Mesenchymal stem cell (in vitro differentiated cells and primary cell): ENCODE measurements around the gene BMI1.

Source experiments
- DNase-seq: peaks from one replicate; pipeline ENCODE4 v3.0.0-alpha.2; 2013
- H2AFZ ChIP-seq: one replicate; pipeline ENCODE4 v1.6.1; 2013; ENCODE audit warnings: low read depth, mild to moderate bottlenecking, control low read depth, inconsistent platforms, low read length, moderate library complexity
- H2AK5ac ChIP-seq: 2 replicates; pipeline ENCODE4 v1.6.1; 2013; ENCODE audit warnings: low read length, moderate library complexity, mild to moderate bottlenecking, inconsistent platforms; ENCODE audit not compliant: severe bottlenecking
- H2BK120ac ChIP-seq: one replicate; pipeline ENCODE4 v1.6.1; 2013; ENCODE audit warnings: low read depth, mild to moderate bottlenecking, inconsistent platforms, low read length, moderate library complexity
- H2BK12ac ChIP-seq, 2 experiments: one replicate each; pipeline ENCODE4 v1.6.1; 2013; ENCODE audit warnings: inconsistent platforms in 2 of 2, low read length in 2 of 2, mild to moderate bottlenecking in 2 of 2, moderate library complexity in 2 of 2, control low read depth in 1 of 2
- H2BK15ac ChIP-seq: one replicate; pipeline ENCODE4 v1.6.1; 2013; ENCODE audit warnings: mild to moderate bottlenecking, low read depth, inconsistent platforms; ENCODE audit not compliant: poor library complexity, severe bottlenecking
- H2BK5ac ChIP-seq: 2 replicates; pipeline ENCODE4 v1.6.1; 2013; ENCODE audit warnings: low read depth, mild to moderate bottlenecking, low read length, control low read depth, inconsistent platforms; ENCODE audit not compliant: poor library complexity, severe bottlenecking
- H3K14ac ChIP-seq, 2 experiments: one replicate each; pipeline ENCODE4 v1.6.1; 2013; ENCODE audit warnings: inconsistent platforms in 2 of 2, low read length in 2 of 2, control low read depth in 1 of 2, mild to moderate bottlenecking in 1 of 2, moderate library complexity in 1 of 2
- H3K18ac ChIP-seq, 2 experiments: one replicate each; pipeline ENCODE4 v1.6.1; 2013; ENCODE audit warnings: inconsistent platforms in 2 of 2, low read length in 2 of 2, control low read depth in 1 of 2, low read depth in 1 of 2, mild to moderate bottlenecking in 1 of 2
- H3K23ac ChIP-seq, 2 experiments: one replicate each; pipeline ENCODE4 v1.6.1; 2013; ENCODE audit warnings: inconsistent platforms in 2 of 2, low read length in 2 of 2, mild to moderate bottlenecking in 2 of 2, moderate library complexity in 2 of 2, control low read depth in 1 of 2
- H3K27ac ChIP-seq: 2 replicates; pipeline ENCODE4 v1.5.1; 2013; ENCODE audit warnings: mild to moderate bottlenecking, moderate library complexity, low read length, control low read depth, inconsistent platforms; ENCODE audit not compliant: poor library complexity, severe bottlenecking
- H3K27me3 ChIP-seq, 2 experiments: 2 replicates each; pipeline versions ENCODE4 v1.6.1 to v1.7.0; 2013; ENCODE audit warnings: low read length in 2 of 2, mild to moderate bottlenecking in 2 of 2, moderate library complexity in 2 of 2, control low read depth in 1 of 2, inconsistent platforms in 1 of 2; ENCODE audit not compliant: control insufficient read depth in 1 of 2, insufficient read depth in 1 of 2
- H3K36me3 ChIP-seq, 2 experiments: 2 replicates each; pipeline versions ENCODE4 v1.6.1 to v1.7.0; 2013; ENCODE audit warnings: low read length in 2 of 2, control low read depth in 1 of 2, inconsistent platforms in 1 of 2, low read depth in 1 of 2, mild to moderate bottlenecking in 1 of 2; ENCODE audit not compliant: insufficient read depth in 2 of 2, control insufficient read depth in 1 of 2
- H3K4ac ChIP-seq, 2 experiments: one replicate each; pipeline ENCODE4 v1.6.1; 2013; ENCODE audit warnings: inconsistent platforms in 2 of 2, low read length in 2 of 2, mild to moderate bottlenecking in 2 of 2, moderate library complexity in 2 of 2, control low read depth in 1 of 2, low read depth in 1 of 2
- H3K4me1 ChIP-seq: 2 replicates; pipeline ENCODE4 v1.6.1; 2013; ENCODE audit warnings: low read depth, low read length, control low read depth; ENCODE audit not compliant: control insufficient read depth, insufficient read depth
- H3K4me2 ChIP-seq: 2 replicates; pipeline ENCODE4 v1.6.1; 2013; ENCODE audit warnings: low read length, mild to moderate bottlenecking, inconsistent platforms; ENCODE audit not compliant: poor library complexity, severe bottlenecking
- H3K4me3 ChIP-seq, 2 experiments: 2 replicates each; pipeline versions ENCODE4 v1.5.1 to v1.7.0; 2013; ENCODE audit warnings: low read length in 2 of 2, mild to moderate bottlenecking in 2 of 2, control low read depth in 1 of 2, low read depth in 1 of 2; ENCODE audit not compliant: insufficient read depth in 1 of 2
- H3K79me1 ChIP-seq: replicated peaks from 2 replicates; pipeline ENCODE4 v1.6.1; 2013; ENCODE audit warnings: mild to moderate bottlenecking, control low read depth, low read length, inconsistent platforms; ENCODE audit not compliant: poor library complexity, severe bottlenecking
- H3K9ac ChIP-seq: 2 replicates; pipeline ENCODE4 v1.7.0; 2013; ENCODE audit warnings: mild to moderate bottlenecking, low read length, moderate library complexity
- H3K9me3 ChIP-seq: 2 replicates; pipeline ENCODE4 v1.7.0; 2013; ENCODE audit warnings: mild to moderate bottlenecking, low read length; ENCODE audit not compliant: control insufficient read depth
- H4K8ac ChIP-seq: one replicate; pipeline ENCODE4 v1.6.1; 2013; ENCODE audit warnings: inconsistent platforms, mild to moderate bottlenecking, low read length, moderate library complexity
- H4K91ac ChIP-seq: one replicate; pipeline ENCODE4 v1.6.1; 2013; ENCODE audit warnings: mild to moderate bottlenecking, low read length, inconsistent platforms
- WGBS: methylation state at CpG from one replicate; pipeline ENCODE4 v1.1.7; 2013; ENCODE audit warnings: mixed read lengths; 5-methylcytosine and 5-hydroxymethylcytosine counted together

The BMI1 gene

DNA sequence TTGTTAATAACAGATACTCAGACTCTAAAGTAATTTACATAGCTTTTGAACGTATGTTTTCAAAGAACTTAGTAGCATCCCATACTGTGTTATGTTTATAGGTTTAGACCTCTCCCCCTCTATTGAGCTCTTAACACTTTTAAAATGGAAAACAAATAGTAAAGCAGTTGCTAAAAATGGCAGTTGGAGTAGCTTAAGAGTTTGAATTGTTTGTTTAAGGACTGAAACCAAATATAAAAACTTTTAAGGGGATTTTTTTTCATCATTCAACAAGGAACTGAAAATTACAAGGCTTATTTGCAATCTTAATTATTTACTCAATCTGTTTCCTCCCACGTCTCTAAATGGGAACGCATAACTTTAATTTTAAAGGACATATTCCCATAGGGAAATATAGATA is 22.8 kb downstream of the BMI1 start:
- H3K4ac ChIP-seq: no peak overlapping the region
- no peak overlapping the region for H3K18ac ChIP-seq
- no peak overlapping the region for H4K91ac ChIP-seq
- H3K27ac ChIP-seq: no peak overlapping the region
- no peak overlapping the region for H4K8ac ChIP-seq
- no peak overlapping the region for H2BK120ac ChIP-seq
- 0% methylated on average over 2 of the region's 3 CpGs for WGBS
- no peak overlapping the region for H2BK5ac ChIP-seq
- no peak overlapping the region for H2AFZ ChIP-seq
- H3K23ac ChIP-seq: no peak overlapping the region
- no peak overlapping the region for H3K14ac ChIP-seq
- no peak overlapping the region for H3K4me2 ChIP-seq
- H3K9me3 ChIP-seq: peaks cover 4% of the 10 kb centered on the region
- no peaks in the 10 kb centered on the region for H3K79me1 ChIP-seq
- peaks cover 10% of the 10 kb centered on the region for H3K4me1 ChIP-seq
- no peak overlapping the region for H2AK5ac ChIP-seq
- no peaks in the 10 kb centered on the region for H3K36me3 ChIP-seq
- H3K9ac ChIP-seq: no peak overlapping the region
- no peak overlapping the region for H2BK15ac ChIP-seq
- no peak for DNase-seq
- no peak overlapping the region for H3K4me3 ChIP-seq
- no peak overlapping the region for H2BK12ac ChIP-seq
- H3K27me3 ChIP-seq: peaks cover 50 to 75% of the 10 kb centered on the region in 2 experiments

- Histone ChIP-seq H3K27me3 (peaks cover 45 to 70% of the 10 kb centered on the region in 2 experiments), H3K23ac (no peak overlapping the region), H3K9me3 (peaks cover 4% of the 10 kb centered on the region), H3K4me3 (no peak overlapping the region), H2BK15ac (no peak overlapping the region), H3K36me3 (no peaks in the 10 kb centered on the region), H3K4me2 (no peak overlapping the region), H3K9ac (no peak overlapping the region), H2AK5ac (no peak overlapping the region), H4K91ac (no peak overlapping the region), H4K8ac (no peak overlapping the region), H3K79me1 (no peaks in the 10 kb centered on the region), H2AFZ (no peak overlapping the region), H2BK5ac (no peak overlapping the region), H3K18ac (no peak overlapping the region), H3K27ac (no peak overlapping the region), H3K4ac (no peak overlapping the region), H3K4me1 (peaks cover 10% of the 10 kb centered on the region), H2BK120ac (no peak overlapping the region), H2BK12ac (no peak overlapping the region), H3K14ac (no peak overlapping the region)
- DNase-seq: no peak
- WGBS: 29% methylated on average over 1 of the region's 1 CpG
These were observed 23.4 kb downstream of the BMI1 start for GRCh38 chr10:22344249-22344648.

GRCh38 chr10:22344781-22345300 is 23.9 kb downstream of the BMI1 start:
- Histone ChIP-seq H2BK15ac (no peak overlapping the region), H3K79me1 (no peaks in the 10 kb centered on the region), H3K9ac (no peak overlapping the region), H3K27me3 (peaks cover 44 to 64% of the 10 kb centered on the region in 2 experiments), H3K23ac (peak overlapping the region in 1 of 2 experiments; percentile 73), H4K8ac (no peak overlapping the region), H2AK5ac (no peak overlapping the region), H3K4me3 (peak overlapping the region in 1 of 2 experiments; percentile 59), H3K4me1 (peaks cover 10% of the 10 kb centered on the region), H2BK120ac (no peak overlapping the region), H3K14ac (no peak overlapping the region), H3K18ac (peak overlapping the region in 1 of 2 experiments; percentile 56), H2BK12ac (no peak overlapping the region), H2BK5ac (no peak overlapping the region), H3K36me3 (no peaks in the 10 kb centered on the region), H4K91ac (no peak overlapping the region), H2AFZ (no peak overlapping the region), H3K27ac (no peak overlapping the region), H3K4ac (no peak overlapping the region), H3K9me3 (peaks cover 4% of the 10 kb centered on the region), H3K4me2 (peak overlapping the region; percentile 41)
- DNase-seq: peak; percentile 2
- WGBS: 12% methylated on average over 26 of the region's 26 CpGs

- Histone ChIP-seq H3K23ac (peak within 1 kb of the TSS in 1 of 2 experiments; percentile 73), H3K18ac (peak within 1 kb of the TSS in 1 of 2 experiments; percentile 56)
These were observed 24.6 kb downstream of the BMI1 start, which contains the start of gene SPAG6 for GRCh38 chr10:22345301-22346095. SPAG6 (plus strand) TSS chr10:22345496; CDS start chr10:22345612, 116 bp downstream.

More at GRCh38 chr10:22345301-22346095, 24.6 kb downstream of the BMI1 start, which contains the start of gene SPAG6:
- peaks cover 10% of the 10 kb centered on the region for H3K4me1 ChIP-seq
- peaks cover 4% of the 10 kb centered on the region for H3K9me3 ChIP-seq
- H3K14ac ChIP-seq: no peak within 1 kb of the TSS
- H2BK15ac ChIP-seq: no peak within 1 kb of the TSS
- peak within 1 kb of the TSS; percentile 43 for H3K9ac ChIP-seq
- no peak within 1 kb of the TSS for H3K4ac ChIP-seq
- peak within 1 kb of the TSS; percentile 35 to 59 for H3K4me3 ChIP-seq
- no peak within 1 kb of the TSS for H4K8ac ChIP-seq
- no peak within 1 kb of the TSS for H2BK5ac ChIP-seq
- H3K79me1 ChIP-seq: no peaks in the 10 kb centered on the region
- no peaks in the 10 kb centered on the region for H3K36me3 ChIP-seq
- no peak within 1 kb of the TSS for H2BK120ac ChIP-seq
- peaks cover 44 to 64% of the 10 kb centered on the region in 2 experiments for H3K27me3 ChIP-seq
- WGBS: 6% methylated on average over 82 of the region's 83 CpGs
- peak within 1 kb of the TSS; percentile 41 for H3K4me2 ChIP-seq
- peak; percentile 24 for DNase-seq
- no peak within 1 kb of the TSS for H3K27ac ChIP-seq
- no peak within 1 kb of the TSS for H4K91ac ChIP-seq
- H2BK12ac ChIP-seq: no peak within 1 kb of the TSS
- no peak within 1 kb of the TSS for H2AFZ ChIP-seq
- H2AK5ac ChIP-seq: no peak within 1 kb of the TSS
